Hypothalamus (tissue), 51 donors: ENCODE measurements around the gene GPBP1L1.

Experiments used
- DNase-seq, 51 donors: peaks; one replicate each; lab custom pipeline; 2025; lab: John Stamatoyannopoulos, UW

Gene GPBP1L1

DNA sequence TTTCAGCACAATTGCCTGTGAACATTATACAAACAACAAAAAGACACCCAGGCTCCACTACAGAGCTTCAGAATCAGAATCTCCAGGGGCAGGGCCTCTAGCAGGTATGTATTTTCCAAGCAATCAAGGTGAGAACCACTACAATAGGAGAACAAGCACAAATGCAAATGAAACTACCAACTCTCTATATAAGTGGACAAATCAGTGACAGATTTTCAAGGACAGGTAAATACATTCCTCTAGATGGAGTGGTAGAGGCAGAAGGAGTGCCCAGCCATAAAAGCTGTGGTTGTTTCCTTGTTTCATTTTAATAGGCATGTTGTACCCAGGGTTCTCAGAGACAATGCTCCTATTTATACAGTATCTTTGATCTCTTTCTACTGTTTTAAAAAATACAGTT lies 42.4 kb downstream of the GPBP1L1 start:
- DNase-seq = no peak

DNA sequence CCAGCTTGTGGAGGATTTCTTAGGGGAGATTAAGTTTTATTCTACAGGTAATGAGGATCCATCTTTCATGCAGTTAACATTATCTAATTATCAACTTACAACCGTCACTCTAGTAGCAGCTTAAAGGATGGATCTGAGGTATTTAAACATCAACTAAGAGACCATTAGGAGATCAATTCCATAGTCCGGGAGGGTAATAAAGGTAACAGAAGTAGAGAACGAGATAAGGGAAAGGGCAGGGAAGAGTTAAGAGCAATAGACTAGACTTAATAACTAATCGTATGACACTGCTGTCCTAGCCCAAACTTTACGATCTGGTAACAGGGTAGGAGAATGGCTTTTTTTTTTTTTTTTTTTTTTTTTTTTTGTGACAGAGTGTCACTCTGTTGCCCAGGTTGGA lies 43.0 kb downstream of the GPBP1L1 start:
- DNase-seq = no peak

- no peak for DNase-seq
These were observed 46.0 kb downstream of the GPBP1L1 start for GRCh38 chr1:45640293-45640692.

DNA sequence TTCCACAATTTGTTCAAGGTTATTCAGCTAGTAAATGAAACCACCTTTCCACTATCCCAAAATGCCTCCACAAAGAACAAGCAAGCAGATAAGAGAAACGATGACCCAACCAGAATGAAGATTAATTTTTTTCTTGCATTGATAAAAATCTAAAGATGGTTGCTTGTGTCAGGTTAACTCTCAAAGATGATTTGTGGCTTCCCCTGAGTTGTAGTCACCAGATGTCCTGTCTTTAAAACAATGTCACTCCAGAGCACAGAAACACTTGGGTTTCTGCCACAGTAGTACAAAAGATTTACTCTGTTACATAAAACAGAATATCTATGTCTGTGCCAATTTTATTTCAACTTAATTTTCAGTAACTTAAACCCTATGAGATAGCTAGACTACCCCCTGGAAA lies 51.1 kb downstream of the GPBP1L1 start:
- no peak for DNase-seq

DNA sequence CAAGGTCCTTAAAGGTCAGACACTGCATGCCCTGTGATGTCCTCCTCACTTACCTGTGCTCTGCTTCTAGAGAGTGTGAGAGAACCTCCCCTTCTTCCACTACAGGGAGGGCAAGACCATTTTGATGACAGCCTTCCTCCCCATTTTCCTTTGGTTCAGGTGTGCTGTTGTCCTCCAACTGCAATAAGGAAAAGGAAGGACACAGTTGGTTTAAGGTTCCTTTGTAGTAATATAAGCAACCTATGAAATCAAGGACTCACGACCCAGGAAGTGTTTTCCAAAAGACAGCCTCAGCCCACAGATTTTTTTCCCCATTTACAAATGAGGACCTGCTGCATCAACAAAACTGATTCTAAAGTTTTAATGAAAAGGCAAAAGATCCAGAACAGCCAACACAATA lies 55.9 kb downstream of the GPBP1L1 start:
- DNase-seq = no peak

- no peak for DNase-seq
These were observed 57.3 kb downstream of the GPBP1L1 start for GRCh38 chr1:45629035-45629434.

- DNase-seq = no peak
These were observed 62.4 kb downstream of the GPBP1L1 start, which contains the start of gene CCDC17 for GRCh38 chr1:45623972-45624371. TSS of gene CCDC17 (minus strand) at chr1:45624054. CDS start at chr1:45623909, 145 bp downstream.

- no peak for DNase-seq
These were observed 63.6 kb downstream of the GPBP1L1 start for GRCh38 chr1:45622524-45623394.

GRCh38 chr1:45621895-45622523 lies 64.3 kb downstream of the GPBP1L1 start:
- DNase-seq = no peak

GRCh38 chr1:45621501-45621836 lies 64.9 kb downstream of the GPBP1L1 start:
- no peak for DNase-seq

GRCh38 chr1:45620588-45621500 lies 65.5 kb downstream of the GPBP1L1 start:
- DNase-seq = no peak

GRCh38 chr1:45619149-45619921 lies 67.0 kb downstream of the GPBP1L1 start:
- no peak for DNase-seq

GRCh38 chr1:45617618-45618017 lies 68.7 kb downstream of the GPBP1L1 start:
- DNase-seq = no peak

GRCh38 chr1:45615885-45616284 lies 70.4 kb downstream of the GPBP1L1 start:
- no peak for DNase-seq

DNA sequence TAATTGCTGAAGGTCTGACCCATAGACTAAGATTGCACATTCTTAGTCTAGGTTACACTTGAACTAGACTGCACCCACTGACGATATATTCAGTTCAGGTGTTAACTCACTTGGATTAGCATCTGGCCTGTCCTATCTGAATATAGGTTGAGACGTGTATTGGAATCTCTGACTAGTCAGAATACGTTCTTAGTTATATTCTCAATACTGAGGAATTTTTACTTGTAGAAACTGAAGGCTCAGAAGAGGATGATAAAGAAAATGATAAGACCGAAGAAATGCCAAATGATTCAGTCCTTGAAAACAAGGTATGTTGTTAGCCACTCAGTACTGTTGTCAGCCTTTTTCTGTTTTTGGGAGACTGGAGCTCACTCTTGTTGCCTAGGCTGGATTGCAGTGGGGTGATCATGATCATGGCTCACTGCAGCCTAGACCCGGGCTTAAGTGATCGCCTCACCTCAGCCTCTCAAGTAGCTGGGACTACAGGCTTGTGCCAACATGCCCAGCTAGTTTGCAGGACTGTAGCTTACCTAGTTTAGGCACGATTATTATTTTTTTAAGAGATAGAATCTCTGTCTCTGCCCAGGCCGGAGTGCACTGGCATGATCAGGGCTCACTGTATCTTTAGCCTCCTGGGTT lies 73.3 kb downstream of the GPBP1L1 start:
- DNase-seq = no peak

DNA sequence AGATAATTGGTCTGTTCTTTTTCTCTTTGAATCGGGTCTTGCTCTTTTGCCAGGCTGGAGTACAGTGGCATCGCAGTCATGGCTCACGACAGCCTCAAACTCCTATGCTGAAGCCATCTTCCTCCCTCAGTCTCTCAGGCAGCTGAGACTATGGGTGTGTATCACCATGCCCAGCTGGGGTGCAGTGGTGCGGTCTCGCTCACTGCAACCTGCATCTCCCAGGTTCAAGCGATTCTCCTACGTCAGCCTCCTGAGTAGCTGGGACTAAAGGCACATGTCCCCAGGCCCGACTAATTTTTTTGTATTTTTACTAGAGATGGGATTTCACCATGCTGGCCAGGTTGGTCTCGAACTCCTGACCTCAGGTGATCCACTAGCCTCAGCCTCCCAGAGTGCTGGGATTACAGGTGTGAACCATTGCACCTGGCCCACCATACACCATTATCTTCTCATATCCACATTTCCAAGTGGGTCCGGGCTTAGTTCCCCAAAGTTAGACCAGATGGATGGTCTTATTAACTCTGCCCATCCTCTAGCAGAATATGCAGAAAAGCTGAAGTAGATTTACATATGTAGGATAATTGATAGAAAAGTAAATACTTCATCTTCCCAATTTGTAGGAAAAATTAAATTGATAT lies 75.6 kb downstream of the GPBP1L1 start:
- no peak for DNase-seq

DNA sequence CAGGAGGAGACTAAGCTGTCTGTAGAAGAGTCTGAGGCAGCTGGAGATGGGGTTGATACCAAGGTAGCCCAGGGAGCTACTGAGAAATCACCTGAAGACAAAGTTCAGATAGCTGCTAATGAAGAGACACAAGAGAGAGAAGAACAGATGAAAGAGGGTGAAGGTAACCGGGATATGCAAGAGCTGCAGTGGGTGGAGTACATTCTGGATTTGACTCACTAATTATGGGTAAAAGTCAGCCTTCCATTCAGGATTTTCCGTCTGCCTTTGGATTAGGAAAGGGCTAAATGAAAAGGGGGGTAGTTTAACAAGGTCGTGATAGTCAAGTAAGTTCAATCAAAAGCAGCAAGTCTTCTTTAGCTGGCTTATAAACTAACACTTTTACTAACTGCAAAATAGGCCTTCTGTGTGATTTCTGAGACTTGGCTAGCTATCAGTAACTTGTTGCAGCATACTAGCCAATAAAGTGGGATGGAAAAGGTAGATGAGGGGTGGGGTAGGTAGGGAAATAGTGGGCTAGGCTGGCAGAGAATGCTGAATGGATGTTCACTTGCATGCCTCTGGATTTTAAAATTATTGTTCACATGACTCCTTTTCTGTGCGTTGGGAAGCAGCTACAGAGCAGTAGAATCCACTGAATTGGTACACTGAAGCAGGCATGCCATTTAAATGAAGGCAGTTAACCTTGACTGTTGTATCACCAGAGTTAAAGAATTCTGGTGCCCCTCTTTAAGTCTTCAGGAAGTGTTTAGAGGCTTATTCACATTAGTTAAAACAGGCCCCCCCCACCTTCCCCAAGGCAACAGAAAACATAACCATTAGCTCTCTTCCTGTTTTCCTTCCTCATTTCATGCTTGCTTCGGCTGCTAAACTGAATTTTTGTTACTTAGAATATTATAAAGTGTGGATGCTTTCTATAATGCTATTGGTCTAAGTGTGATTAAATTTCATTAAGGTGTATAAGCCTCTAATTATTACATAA lies 77.9 kb downstream of the GPBP1L1 start:
- no peak for DNase-seq

- DNase-seq = no peak
These were observed 78.8 kb downstream of the GPBP1L1 start for GRCh38 chr1:45607404-45608074.
